Stimulated activated CD4-positive, alpha-beta T cell treated with anti-CD3 and anti-CD28 coated beads, Interleukin-1b, Interleukin-23, amount 100 ng/mL, for 1 hour (primary cell): Measurements from ENCODE around the gene ADCYAP1.
A peak's percentile ranks its signal among the peaks of the same experiment; 100 is the strongest.
"Not testable (repeated sequence)": the region's sequence is repeated elsewhere in the genome, so short reads cannot be mapped to it uniquely, and the experiment has no call there.

ENCODE experiments used
- DNase-seq, 2 donors: peaks; one replicate each; pipeline ENCODE4 v3.0.0-alpha.2; 2020; ENCODE audit warnings: low read depth in 2 of 2

Gene ADCYAP1

DNA sequence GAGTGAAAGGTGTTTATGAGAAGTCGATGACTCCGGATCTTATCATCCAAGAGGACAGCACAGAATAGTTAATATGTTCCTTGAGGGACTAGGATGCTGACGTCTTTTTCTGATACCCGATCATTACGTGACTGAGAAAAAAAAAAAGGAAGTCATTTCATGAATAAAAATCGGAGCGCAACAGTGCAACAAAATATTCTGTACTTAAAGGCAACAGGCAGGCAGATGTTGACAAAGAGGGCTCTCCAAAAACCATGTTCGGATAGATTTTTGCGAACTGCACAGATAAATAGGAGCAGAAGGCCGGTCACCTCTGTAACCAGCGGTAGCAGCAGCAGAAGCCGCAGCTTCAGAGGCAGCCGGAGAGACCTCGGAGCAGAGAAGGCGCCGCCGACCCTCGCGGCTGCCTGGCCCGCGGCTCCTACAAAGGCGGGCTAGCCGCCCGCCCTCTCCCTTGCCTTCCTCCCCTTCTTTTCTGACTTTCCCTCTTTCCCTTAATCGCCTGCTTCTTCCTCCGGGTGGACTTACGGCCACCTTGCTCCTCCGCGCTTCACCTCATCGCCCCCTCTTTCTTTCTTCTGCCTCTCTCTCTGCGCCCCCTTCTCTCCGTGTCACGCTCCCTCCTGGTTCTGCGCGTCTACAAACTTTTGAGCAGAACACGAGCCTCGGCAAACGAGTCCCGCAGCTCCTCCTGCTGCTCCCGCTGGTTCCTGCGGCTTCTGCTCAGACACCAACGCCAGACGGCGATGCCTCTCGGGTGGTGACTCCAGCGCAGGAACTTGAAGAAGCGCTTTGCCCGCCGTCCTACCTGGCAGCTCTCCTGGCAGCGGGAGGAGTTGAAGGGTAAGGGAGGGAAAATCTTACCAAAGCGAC is at the start of gene ADCYAP1:
ADCYAP1 (plus strand) TSS at position 654 of the 873 bp plus-strand sequence. CDS start 516 bp downstream, outside the sequence.
- no peak for DNase-seq

DNA sequence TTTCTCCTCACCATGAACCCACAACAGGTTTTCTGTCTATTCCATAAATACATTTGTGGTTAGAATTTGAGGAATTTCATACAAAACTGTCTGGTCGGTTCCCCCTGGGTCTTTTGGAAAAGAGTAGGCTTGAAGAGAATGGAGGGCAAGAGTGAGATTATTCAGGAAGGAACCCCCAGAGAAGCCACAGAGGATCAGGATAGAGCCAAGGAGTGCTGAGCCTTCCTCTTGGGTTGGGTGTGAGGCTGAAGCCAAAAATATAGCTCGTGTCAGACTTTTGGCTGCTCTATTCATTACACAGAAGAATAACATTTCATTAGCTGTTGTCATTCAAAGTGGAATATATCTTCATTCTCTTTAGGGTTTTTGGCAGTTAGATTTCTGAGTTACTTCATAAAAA is 46.7 kb upstream of the ADCYAP1 start:
- DNase-seq = no peak

DNA sequence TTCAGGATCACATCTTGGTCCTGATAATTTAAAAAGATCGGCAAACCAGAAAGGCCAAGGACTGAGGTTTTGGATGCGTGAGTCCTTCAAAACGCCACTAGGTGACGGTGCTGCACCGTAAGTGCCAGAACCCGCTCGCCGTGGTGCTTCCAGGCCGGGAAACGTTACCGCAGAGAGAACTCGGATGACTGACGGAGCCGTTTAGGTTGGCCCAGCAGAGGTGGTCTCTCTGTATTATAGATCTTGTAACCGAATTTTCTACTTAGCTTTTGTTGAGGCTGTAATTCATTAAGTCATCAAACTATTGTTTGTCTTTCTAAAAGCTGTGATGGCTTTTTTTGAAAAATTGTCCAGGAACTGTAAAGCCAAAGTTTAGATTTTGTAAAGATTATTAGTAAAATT is 39.8 kb upstream of the ADCYAP1 start:
- DNase-seq = peak; percentile 5 to 27

DNA sequence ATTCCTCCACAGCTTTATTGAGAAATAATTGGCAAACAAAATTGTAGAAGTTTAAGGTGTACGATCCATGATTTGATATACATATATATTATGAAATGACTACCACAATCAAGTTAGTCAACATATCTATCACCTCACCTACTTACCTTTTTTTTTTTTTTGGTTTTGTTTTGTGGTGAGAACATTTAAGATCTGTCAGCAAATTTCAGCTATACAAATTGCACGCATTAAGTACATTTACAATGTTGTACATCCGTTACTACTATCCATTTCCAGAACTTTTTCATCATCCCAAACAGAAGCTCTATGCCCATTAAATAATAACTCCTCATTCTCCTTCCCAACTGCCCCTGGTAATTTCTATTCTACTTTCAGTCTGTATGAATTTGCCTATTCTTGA is 37.4 kb upstream of the ADCYAP1 start:
- no peak for DNase-seq

DNA sequence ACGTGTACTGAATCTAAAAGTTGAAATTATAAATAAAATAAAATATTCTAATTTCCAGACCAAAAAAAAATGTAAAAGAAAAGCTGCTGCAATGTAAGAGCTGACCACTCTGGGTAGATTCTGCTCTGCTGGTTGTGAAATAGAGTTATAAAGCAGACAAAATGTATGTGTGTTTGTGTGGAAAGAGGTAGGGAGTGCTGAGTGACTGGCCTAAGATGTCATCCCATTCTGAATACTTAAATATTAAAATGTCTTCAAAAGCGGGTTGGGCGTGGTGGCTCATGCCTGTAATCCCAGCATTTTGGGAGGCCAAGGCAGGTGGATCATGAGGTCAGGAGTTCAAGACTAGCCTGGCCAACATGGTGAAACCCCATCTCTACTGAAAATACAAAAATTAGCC is 31.2 kb upstream of the ADCYAP1 start:
- not testable (repeated sequence) for DNase-seq

DNA sequence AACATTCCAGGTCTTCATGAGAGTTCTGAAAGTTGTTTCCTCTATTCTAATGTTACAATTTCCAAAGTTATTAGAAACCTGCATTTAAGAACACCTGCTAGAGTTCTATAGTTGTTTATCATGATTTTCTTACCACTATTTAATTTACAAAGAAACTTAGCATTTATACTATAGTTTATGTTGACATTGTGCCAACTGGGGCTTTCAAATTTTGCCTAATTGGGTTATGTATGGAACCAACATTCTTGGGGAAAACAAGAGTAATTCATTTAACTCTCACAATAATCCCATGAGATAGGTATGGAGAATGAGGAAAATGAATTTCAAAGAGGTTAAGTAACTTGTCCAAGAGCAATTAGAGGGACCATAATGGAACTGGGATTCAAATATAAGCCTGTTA is 28.8 kb upstream of the ADCYAP1 start:
- DNase-seq = no peak

DNA sequence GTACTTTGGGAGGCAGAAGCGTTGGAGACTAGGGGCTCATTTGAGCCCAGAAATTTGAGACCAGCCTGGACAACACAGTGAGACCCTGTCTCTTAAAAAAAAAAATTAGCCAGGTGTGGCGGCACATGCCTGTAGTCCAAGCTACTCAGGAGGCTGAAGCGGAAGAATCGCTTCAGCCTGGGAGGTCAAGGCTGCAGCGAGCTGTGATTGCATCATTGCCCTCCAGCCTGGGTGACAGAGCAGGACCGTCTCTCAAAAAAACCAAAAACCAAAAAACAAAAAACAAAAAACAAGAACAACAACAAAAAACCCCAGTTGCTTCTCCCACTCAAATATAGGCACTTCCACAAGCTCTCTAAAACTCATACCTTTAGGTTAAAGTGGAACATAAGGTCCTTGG is 27.4 kb upstream of the ADCYAP1 start:
- DNase-seq = no peak

DNA sequence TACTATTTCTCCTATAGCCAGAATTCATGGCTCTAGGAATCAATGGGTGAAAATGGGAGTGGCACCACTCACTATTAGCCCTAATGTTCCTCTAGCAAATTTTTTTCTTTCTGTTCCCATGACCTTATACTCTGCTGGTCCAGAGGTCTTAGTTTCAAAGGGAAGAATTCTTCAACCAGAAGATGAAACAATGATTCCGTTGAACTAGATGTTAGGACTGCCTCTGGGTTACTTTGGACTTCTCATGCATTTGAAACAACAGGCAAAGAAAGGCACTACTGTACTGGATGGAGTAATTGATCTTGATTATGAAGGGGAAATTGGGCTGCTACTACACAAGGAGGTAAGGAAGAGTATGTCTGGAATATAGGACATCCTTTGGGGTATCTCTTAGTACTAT is 18.6 kb upstream of the ADCYAP1 start:
- DNase-seq = no peak

DNA sequence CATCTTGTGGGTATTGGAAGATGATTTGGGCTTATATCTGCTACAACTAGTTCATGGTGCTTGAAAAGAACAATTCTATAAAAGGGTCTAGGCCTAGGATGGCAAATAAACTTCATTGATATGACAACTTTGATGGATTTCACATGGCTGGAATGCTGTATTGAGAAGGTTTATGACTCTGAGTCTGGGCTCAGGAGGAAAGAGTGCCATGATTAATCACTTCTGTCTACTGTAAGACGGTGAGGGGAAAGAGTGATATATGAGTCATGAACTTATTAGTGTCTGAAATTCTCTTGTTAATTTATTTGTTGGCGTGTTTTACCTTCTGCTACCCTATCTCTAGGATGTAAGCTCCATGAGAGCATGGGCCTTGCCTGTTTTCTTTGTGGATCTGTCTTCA is 17.0 kb upstream of the ADCYAP1 start:
- DNase-seq = no peak

DNA sequence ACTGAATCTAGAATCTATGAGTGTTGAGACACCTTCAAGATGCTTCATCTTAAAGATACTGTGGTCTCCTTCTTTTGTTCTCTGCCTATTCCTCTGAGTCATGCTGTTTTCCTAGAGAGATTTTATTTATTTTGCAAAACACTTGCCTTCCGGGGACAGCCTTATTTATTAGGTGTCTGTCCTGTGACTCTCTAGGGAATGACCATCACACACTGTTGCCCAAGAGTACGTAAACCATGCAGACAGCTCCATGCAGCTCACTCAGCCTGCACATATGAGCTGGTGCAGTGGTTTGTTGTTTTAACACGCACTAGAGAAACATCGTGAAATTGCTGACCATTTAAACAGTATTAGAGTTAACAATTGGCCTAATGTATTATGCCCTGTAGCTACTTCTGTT is 12.4 kb upstream of the ADCYAP1 start:
- DNase-seq = no peak

DNA sequence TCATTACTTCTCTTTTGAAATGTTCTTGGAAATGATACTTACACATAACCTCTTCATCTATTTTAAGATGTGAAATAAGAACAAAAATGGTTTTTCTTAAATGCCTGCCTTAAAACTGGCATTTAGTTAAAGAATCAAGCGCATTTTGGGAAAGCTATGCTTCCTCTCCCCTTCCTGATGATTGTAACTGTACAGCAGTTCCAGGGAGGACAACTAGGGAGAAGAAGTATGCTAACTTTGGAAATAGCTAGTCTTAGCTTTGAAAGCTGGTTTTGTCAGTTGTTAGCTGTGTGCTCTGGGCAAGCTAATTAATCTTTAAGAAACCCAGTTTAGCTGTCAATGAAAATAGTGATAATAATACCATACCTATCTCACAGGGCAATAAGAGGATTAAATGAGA is 8.4 kb upstream of the ADCYAP1 start:
- no peak for DNase-seq

DNA sequence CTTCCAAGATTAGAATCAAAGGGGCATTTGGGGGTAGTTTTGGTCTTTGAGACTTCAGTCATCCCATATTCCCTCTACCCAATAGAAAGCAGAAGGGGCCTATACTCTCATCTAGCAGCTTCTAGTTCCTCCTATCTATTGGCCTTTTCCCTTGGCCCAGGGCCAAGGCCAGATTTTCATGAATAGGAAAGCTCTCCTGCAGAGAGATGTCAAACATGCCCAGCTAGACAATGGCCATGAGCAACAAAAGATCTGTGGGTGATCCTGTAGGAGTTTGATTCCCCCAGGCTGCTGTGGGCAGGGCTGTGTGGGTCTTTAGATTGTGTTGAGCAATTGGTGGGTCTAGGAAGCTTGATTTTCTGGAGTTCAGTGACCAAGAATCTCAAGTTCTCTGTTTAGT is 2.9 kb upstream of the ADCYAP1 start:
- DNase-seq = no peak

DNA sequence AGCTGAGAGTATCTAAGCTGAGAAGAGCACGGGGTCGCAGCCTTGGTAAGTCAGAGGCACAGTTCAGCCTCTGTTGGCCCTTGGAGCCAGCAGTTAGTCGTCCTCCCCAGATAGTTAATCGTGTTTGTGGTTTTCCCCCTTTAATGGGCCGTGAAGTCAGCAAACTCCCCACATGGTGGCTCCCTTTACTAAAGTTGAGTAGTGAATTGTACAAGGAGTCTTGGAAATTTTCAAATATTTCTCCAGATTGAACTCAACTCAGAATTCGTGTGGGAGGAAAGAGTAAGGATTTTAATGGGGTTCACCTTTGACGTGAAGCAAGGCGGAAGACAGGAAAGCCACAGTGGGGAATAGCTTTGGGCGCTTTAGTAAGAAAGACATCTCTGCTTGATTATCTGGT is 2.4 kb upstream of the ADCYAP1 start:
- DNase-seq = no peak

DNA sequence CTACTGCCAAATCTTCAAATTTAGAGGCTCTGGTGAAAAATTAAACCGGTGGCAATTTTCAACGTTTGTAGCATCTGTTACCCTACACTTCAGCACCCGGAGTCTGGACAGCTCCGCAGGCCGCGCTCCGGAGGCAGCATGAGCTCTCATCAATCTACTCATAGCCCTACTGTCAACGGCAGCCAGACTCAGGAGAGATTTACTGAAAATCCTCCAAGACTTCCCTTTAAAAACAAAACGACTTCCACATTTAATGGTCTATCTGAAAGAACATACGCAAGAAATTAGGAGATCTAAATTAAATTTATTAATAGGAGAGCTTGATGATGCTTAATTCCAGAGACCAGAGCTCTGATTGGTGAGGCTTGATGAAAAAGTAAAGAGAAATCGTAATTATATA is 970 bp upstream of the ADCYAP1 start:
- peak in 1 of 2 donors; percentile 14 for DNase-seq

DNA sequence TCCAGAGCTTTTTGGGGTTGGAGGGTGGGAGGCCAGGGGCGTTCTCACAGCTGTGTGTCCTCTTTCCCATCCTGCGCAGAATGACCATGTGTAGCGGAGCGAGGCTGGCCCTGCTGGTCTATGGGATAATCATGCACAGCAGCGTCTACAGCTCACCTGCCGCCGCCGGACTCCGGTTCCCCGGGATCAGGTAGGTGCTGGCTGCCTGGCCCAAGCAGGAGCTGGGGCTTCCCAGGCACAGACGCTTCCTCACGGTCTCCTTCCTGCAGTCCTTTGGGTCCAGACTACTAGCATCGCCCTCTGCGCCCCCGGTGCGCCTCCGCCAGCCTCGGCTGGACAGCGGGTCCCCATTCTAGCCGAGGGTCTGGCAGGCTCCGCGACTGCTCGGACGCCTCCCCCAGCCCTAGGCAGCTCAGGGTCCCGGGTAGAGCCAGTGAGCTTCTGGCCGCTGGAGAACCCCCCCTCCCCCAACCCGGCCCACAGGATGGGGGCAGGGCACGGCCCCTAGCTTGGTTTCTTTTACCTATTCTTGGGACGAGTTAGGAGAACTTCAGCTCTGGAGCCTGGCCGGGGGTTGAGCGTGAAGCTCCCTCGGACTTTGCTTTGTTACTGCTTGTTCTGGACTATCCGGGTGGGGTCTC is 756 bp downstream of the ADCYAP1 start:
- DNase-seq = no peak

DNA sequence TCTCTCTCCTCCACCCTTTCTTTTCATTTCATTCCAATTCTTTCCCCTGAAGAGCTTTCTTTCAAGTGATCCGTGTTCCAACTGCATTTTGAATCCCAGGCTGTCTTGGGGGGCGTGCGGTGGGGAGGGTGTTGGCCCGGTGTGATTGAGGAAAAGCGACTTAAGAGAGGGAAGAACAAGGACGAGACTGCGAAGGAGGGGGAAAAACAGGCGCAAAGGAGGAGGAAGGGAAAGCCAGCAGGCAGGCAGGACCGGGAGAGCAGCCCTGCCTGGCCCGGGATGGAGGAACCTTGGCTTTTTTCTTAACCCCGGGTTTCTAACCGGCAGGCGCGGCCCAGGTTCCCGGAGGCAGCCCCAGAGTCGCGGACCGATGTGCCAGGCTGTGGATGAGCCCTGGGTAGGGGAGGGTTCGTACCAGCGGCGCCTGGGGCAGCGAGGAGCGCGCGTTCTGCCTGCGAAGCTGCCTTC is 1.3 kb downstream of the ADCYAP1 start:
- no peak for DNase-seq

DNA sequence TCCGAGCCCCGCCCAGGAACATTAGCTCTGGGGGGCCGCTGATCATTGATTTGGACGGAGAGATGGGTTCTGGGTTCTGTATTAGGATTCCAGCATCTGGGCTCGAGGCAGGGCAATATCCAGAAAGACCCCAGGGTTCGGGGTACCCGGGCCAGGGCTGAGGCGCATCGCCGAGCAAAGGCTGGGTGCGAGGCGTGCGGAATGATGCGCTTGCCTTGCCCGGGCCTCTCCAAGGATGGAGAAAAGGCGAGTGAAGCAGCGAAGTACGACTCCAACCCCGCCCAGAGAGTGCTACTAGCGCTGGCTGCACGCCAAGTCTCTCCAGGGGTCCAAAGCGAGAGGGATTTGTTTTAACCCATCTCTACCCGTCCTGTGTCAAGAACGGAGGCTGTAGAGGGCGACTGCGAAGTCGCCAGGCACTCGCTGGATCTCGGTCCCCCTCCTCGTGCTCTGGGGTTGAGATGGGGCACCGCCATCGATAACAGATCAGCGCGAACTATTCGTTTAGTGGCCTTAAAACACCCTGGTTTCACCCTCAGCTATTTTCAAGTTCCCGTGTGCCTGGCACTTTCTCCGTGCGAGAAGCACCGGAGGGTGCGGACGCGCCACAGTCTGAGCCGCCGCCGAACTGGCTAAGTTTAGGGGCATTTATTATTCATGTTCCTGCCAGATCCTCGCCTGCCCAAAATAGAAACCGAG is 1.9 kb downstream of the ADCYAP1 start:
- no peak for DNase-seq

DNA sequence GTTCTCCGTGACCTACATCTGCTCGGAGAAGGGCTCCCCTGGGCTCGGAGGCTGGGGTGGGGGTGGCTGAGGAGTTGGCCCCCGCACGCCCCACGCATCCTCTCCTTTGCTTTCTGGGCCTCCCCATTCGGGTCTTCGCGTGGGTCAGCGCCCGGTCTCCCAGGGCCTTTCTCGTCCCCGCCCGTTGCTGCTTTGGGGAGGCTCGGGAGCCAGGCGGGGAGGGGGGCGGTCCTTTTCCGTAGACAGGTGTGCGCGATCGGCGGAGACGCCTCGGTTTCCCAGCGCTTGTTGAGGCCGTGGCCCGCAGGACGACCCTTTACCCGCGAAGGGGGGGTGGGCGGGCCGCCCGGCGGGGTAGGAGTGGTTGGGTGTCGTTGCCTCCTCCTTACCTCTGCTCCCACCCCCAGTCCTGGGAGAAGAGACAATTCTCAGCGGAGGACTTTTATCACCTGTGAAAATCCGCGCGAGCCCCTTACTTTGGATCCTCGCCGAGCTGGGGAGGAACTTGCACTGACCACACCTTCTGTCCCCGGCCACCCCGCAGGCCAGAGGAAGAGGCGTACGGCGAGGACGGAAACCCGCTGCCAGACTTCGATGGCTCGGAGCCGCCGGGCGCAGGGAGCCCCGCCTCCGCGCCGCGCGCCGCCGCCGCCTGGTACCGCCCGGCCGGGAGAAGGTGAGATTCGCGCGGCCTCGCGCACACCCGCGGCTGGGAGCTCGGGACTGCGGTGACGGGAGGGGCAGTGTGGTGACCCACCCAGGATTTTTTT is 2.6 kb downstream of the ADCYAP1 start:
- no peak for DNase-seq

DNA sequence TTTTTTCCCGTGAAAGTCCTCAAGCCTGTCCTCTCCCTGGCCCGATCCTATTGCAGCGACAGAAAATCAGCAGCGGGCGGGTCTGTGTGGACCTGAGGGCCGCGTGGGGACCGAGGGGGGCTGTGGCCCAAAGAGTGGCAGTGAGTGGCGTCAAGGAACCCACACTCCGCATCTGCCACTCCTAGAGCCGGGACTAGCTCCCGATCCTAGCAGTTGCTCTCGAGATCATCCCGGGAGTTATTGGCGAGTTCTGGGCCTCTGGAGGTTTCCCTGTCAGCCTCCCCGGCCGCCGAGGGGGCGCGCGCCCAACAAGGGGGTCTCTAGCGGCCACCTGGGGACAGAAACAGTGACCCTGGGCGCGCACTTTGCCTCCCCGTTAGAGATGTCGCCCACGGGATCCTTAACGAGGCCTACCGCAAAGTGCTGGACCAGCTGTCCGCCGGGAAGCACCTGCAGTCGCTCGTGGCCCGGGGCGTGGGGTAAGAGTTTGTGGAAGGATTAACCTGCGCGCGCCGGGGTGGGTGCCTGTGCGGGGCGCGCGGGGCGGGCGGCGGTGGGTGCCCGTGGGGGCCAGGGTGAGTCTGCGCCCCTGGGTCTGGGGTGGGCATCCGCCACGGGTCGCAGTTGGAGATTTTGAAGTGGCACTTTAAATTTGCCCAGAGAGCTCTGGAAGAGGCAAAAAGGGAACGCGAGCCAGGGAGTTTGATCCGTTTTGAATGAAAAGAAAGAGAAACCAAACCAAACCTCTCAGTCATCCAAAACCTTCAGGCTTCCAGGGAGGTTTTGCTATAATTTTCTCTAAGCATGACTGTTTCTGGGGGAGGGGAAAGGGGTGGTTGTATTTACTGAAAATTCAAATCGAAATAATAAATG is 3.5 kb downstream of the ADCYAP1 start:
- no peak for DNase-seq

DNA sequence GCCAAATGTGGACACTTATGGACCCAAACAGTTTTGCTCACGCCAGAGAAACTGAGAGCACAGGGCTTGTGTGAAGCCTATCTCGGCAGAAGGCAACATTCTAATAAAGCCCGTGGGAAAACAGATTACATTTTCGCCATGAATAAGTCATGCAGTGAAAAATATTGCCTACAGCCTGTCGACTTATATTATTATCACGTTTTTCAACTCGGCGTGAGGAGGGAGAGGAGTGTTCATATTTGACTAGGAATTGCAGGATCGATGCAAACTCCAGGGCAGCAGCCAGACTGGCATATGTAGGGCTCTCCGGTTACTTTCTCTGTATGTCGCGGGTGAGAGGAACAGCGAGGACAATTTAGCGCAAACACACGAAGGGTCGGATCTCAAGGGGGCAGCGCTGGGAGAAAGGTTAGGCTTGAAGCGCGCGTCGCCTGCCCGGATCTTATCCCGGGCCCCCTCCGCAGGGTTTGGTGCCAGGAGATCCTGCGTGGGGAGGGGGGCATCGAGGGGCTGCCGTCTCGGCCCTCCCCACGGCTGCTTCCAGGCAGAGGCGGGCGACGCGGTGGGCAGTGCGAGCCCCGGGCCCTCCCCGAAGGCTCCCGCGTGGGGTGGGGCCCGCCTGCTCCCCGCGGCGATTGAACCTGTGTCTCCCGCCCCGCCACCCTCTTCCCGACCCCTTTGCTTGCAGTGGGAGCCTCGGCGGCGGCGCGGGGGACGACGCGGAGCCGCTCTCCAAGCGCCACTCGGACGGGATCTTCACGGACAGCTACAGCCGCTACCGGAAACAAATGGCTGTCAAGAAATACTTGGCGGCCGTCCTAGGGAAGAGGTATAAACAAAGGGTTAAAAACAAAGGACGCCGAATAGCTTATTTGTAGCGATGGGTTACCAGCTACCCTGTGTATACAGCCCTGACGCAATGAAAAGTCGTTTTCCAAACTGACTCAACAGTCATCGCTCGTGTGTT is 4.4 kb downstream of the ADCYAP1 start:
- DNase-seq = no peak
